ENCODE results near the gene COL5A1. TPM values are rescaled to one million over a fixed set of nuclear protein-coding genes. Genes with fewer than 3 reads are reported as not detected.

Gene COL5A1
- total RNA-seq, 1 experiment from 2014 or later: not detected

GRCh38 chr9:134732392-134733110, 90.9 kb downstream of the COL5A1 start:
- Mint-ChIP-seq H3K4me1 (ENCODE audit: insufficient read depth, unreplicated experiment) (no peaks in the 10 kb centered on the region), H3K4me3 (ENCODE audit: unreplicated experiment) (no peak overlapping the region), H3K36me3 (ENCODE audit: insufficient read depth, unreplicated experiment) (no peaks in the 10 kb centered on the region), H3K27me3 (ENCODE audit: insufficient read depth, unreplicated experiment) (peaks cover 16% of the 10 kb centered on the region), H3K9me3 (ENCODE audit: unreplicated experiment) (peaks cover 6% of the 10 kb centered on the region), H3K27ac (ENCODE audit: low read depth, unreplicated experiment) (no peak overlapping the region)
- TF ChIP-seq CTCF (IDR thresholded peaks at IDR 0.05; ENCODE audit: unreplicated experiment): no peak
- POLR2A ChIA-PET: no interaction called here
- peak; percentile 26 for DNase-seq (ENCODE audit: unreplicated experiment)
- CTCF ChIA-PET: interaction anchor here (0.6 to 1.3 kb wide), 4 partner anchors 35 to 303 kb away, joined by 3 to 8 read pairs (median 3); no protein-coding TSS in a partner anchor
- intact Hi-C loops (cut with micrococcal nuclease): no loop called here
- no TSS peak for BruUV-seq (replicated peaks)

- H3K4me3 Mint-ChIP-seq (ENCODE audit: unreplicated experiment): no peak overlapping the region
- no peaks in the 10 kb centered on the region for H3K4me1 Mint-ChIP-seq (ENCODE audit: insufficient read depth, unreplicated experiment)
- peaks cover 22% of the 10 kb centered on the region for H3K27me3 Mint-ChIP-seq (ENCODE audit: insufficient read depth, unreplicated experiment)
- peaks cover 6% of the 10 kb centered on the region for H3K9me3 Mint-ChIP-seq (ENCODE audit: unreplicated experiment)
- no peak overlapping the region for H3K27ac Mint-ChIP-seq (ENCODE audit: low read depth, unreplicated experiment)
- H3K36me3 Mint-ChIP-seq (ENCODE audit: insufficient read depth, unreplicated experiment): no peaks in the 10 kb centered on the region
- DNase-seq (ENCODE audit: unreplicated experiment): no peak
- intact Hi-C loops (cut with micrococcal nuclease): no loop called here
- CTCF ChIA-PET: interaction anchor here (1.3 kb wide), 1 partner anchor 36 kb away, joined by 8 read pairs; no protein-coding TSS in a partner anchor
- TF ChIP-seq CTCF (IDR thresholded peaks at IDR 0.05; ENCODE audit: unreplicated experiment): no peak
- BruUV-seq (replicated peaks): no TSS peak
- POLR2A ChIA-PET: no interaction called here
These were observed 92.1 kb downstream of the COL5A1 start for GRCh38 chr9:134733480-134734232.

GRCh38 chr9:134734270-134734669, 92.7 kb downstream of the COL5A1 start:
- no peak for TF ChIP-seq CTCF (IDR thresholded peaks at IDR 0.05; ENCODE audit: unreplicated experiment)
- H3K27ac Mint-ChIP-seq (ENCODE audit: low read depth, unreplicated experiment): no peak overlapping the region
- intact Hi-C loops (cut with micrococcal nuclease): no loop called here
- H3K4me1 Mint-ChIP-seq (ENCODE audit: insufficient read depth, unreplicated experiment): no peaks in the 10 kb centered on the region
- ChIA-PET CTCF (interaction anchor here (1.2 to 3.4 kb wide), 3 partner anchors 11 to 36 kb away, joined by 3 to 22 read pairs (median 8); no protein-coding TSS in a partner anchor), POLR2A (interaction anchor here (0.6 kb wide), 1 partner anchor 630 kb away, joined by 4 read pairs; no protein-coding TSS in a partner anchor)
- no TSS peak for BruUV-seq (replicated peaks)
- H3K4me3 Mint-ChIP-seq (ENCODE audit: unreplicated experiment): no peak overlapping the region
- peak; percentile 67 for DNase-seq (ENCODE audit: unreplicated experiment)
- H3K36me3 Mint-ChIP-seq (ENCODE audit: insufficient read depth, unreplicated experiment): no peaks in the 10 kb centered on the region
- H3K9me3 Mint-ChIP-seq (ENCODE audit: unreplicated experiment): peaks cover 3% of the 10 kb centered on the region
- peaks cover 28% of the 10 kb centered on the region for H3K27me3 Mint-ChIP-seq (ENCODE audit: insufficient read depth, unreplicated experiment)

Data from MCF 10A (cell line).